Esophagus squamous epithelium (tissue), 5 donors: ENCODE measurements around the gene SYT1. TPM values are rescaled to one million over a fixed set of nuclear protein-coding genes. Genes with fewer than 3 reads are reported as not detected.

Source experiments
- DNase-seq: peaks from one replicate; lab custom pipeline; 2025; lab: John Stamatoyannopoulos, UW
- H3K27ac ChIP-seq, 4 donors: fragments of 200-600 bp; sonication (generic); one replicate each; pipeline ENCODE4 v1.5.1; 2016 to 2019; ENCODE audit warnings: mild to moderate bottlenecking in 1 of 4
- H3K27me3 ChIP-seq, 4 donors: fragments of 200-600 bp; sonication (generic); 1 replicate in 3 of 4; 2 replicates in 1 of 4; pipeline versions ENCODE4 v1.5.1 to v1.6.0; 2017 to 2021; ENCODE audit warnings: antibody characterized with exemption in 1 of 4
- H3K36me3 ChIP-seq, 3 donors: fragments of 200-600 bp; sonication (generic); one replicate each; pipeline ENCODE4 v1.5.1; 2016 to 2019
- H3K4me1 ChIP-seq, 3 donors: fragments of 200-600 bp; sonication (generic); one replicate each; pipeline ENCODE4 v1.5.1; 2017 to 2019
- H3K4me3 ChIP-seq, 4 donors: fragments of 200-600 bp; sonication (generic); 1 replicate in 3 of 4; 2 replicates in 1 of 4; pipeline ENCODE4 v1.5.1; 2016 to 2019; ENCODE audit warnings: mild to moderate bottlenecking in 2 of 4, moderate library complexity in 1 of 4
- H3K9me3 ChIP-seq, 3 donors: fragments of 200-600 bp; sonication (generic); one replicate each; pipeline ENCODE4 v1.5.1; 2016 to 2019
- POLR2A ChIP-seq, 4 donors: fragments of 450-650 bp; IDR thresholded peaks; one replicate each; pipeline ENCODE4 v1.6.1; 2017; ENCODE audit warnings: antibody characterized with exemption in 4 of 4, mild to moderate bottlenecking in 4 of 4, moderate library complexity in 3 of 4
- WGBS, 2 donors: methylation state at CpG; one replicate each; pipeline ENCODE4 v1.1.5; 2018; 5-methylcytosine and 5-hydroxymethylcytosine counted together
- intact Hi-C: fragments of 100-400 bp; cut with DNase I; formaldehyde crosslinking; loops from one replicate; pipeline ENCODE4 v1.15.0; 2022
- total RNA-seq, 4 donors: library from RNA; depleted of rRNA; stranded (reverse); fragments of >200 nt; gene quantifications; one replicate each; pipeline ENCODE4 v1.1.0, GENCODE V29; 2016
- TF ChIP-seq, protein P1 (sequence below), 6 experiments: fragments of 450-650 bp in 4 of 6; fragments of 200-600 bp in 2 of 6; sonication (generic) in 2 of 6; IDR thresholded peaks; one replicate each; pipeline ENCODE4 v1.5.1; 2016 to 2019; ENCODE audit warnings: antibody characterized with exemption in 6 of 6, mild to moderate bottlenecking in 4 of 6, moderate library complexity in 4 of 6
- donor health status: DM: yes; HTN: yes; CAD: no.

Gene SYT1
- total RNA-seq, 4 donors from 2014 or later = 0.26 to 2.7 TPM; not detected in 2

DNA sequence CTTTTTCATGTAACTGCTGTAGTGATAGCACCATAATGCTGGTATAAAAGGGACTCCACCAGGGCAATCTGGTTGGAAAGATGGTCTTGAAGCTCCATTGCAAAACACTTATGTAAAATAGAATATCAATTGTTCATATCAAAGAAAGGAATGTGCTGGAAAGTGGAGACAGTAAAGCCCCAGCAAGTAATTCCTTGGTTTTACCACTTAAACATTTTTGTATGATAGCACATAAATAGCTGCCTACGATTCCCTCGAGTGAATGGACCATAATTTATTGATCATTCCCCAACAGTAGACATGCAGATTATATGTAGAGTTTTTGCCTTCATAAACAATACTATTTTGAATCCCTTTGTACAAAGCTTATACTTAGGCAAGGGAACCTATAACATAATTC is 550.7 kb downstream of the SYT1 start:
- 37 to 41% methylated on average over 2 of the region's 2 CpGs for WGBS, 2 donors
- no peaks in the 10 kb centered on the region for H3K36me3 ChIP-seq
- H3K27me3 ChIP-seq = no peaks in the 10 kb centered on the region
- intact Hi-C loops = no loop called here
- H3K9me3 ChIP-seq = no peaks in the 10 kb centered on the region
- TF ChIP-seq, protein P1, sequence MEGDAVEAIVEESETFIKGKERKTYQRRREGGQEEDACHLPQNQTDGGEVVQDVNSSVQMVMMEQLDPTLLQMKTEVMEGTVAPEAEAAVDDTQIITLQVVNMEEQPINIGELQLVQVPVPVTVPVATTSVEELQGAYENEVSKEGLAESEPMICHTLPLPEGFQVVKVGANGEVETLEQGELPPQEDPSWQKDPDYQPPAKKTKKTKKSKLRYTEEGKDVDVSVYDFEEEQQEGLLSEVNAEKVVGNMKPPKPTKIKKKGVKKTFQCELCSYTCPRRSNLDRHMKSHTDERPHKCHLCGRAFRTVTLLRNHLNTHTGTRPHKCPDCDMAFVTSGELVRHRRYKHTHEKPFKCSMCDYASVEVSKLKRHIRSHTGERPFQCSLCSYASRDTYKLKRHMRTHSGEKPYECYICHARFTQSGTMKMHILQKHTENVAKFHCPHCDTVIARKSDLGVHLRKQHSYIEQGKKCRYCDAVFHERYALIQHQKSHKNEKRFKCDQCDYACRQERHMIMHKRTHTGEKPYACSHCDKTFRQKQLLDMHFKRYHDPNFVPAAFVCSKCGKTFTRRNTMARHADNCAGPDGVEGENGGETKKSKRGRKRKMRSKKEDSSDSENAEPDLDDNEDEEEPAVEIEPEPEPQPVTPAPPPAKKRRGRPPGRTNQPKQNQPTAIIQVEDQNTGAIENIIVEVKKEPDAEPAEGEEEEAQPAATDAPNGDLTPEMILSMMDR (IDR thresholded peaks at IDR 0.05) = no peak
- TF ChIP-seq POLR2A (IDR thresholded peaks at IDR 0.05) = no peak
- no peak overlapping the region for H3K4me3 ChIP-seq
- H3K4me1 ChIP-seq = peaks cover 3 to 73% (median 28%) of the 10 kb centered on the region in 3 donors
- peak overlapping the region in 3 of 4 donors; percentile 60 to 78 (median 74) for H3K27ac ChIP-seq
- DNase-seq = no peak

DNA sequence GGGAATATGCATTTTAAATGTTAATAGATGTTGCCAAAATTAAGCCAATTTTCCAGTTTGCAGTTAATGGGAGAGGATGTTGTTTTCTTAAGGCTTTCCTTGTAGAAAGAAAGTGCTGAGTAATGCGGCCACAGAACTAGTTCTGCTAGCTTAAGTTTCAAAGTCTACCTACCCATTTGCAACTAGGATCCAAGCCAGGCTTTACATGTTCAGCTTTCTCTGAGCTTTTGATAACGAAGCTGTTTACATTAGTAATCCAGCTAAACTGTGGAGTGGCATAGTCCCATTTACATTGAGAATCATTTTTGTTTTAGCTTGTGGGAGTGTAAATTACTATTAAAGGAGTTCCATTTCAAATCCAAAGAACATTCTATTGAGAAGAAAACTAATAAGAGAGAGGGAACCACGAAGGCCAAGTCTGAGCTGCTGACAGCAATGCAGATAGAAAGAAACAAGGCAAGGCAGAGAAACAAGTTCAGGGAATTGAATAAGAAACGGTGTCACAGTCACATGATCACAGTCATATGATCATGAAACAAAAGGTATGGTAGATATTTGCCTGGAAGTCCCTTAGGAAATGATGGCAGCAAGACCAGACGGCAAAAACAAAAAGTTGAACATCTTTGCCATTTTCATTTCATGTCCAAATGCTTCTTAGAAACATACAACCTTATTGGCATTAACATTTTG is 551.3 kb downstream of the SYT1 start:
- intact Hi-C loops = no loop called here
- Histone ChIP-seq H3K4me3 (no peak overlapping the region), H3K36me3 (no peaks in the 10 kb centered on the region), H3K27me3 (no peaks in the 10 kb centered on the region), H3K4me1 (peaks cover 3 to 72% (median 34%) of the 10 kb centered on the region in 3 donors), H3K9me3 (no peaks in the 10 kb centered on the region), H3K27ac (peak overlapping the region in 3 of 4 donors; percentile 60 to 78 (median 74))
- TF ChIP-seq, protein P1 (IDR thresholded peaks at IDR 0.05) = no peak
- no peak for TF ChIP-seq POLR2A (IDR thresholded peaks at IDR 0.05)
- 20 to 28% methylated on average over 5 of the region's 5 CpGs for WGBS, 2 donors
- DNase-seq = no peak

DNA sequence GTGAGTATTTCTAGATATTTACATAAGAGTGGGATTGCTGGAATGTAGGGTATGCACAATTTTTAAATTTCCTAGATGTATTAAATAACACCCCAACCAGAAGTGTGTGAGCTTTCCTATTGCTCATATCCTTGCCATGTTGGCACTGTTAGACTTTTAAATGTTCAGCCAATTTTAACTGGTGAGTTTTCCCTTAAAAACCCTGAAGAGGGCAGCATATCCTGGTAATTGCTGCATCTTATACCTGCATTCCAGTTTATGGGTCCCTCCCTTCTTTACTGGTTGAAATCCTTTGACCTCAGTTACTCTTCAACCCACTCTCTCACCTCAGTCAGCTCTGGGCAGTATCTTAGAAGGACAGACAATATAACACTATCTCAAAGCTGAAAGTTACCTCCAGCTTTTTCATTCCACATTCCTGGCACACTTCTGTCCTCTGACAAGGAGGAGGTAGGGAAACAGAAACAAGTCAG is 555.6 kb downstream of the SYT1 start:
- Histone ChIP-seq H3K27me3 (no peaks in the 10 kb centered on the region), H3K9me3 (no peaks in the 10 kb centered on the region), H3K27ac (peak overlapping the region in 1 of 4 donors; percentile 38), H3K4me1 (peaks cover 0 to 71% (median 18%) of the 10 kb centered on the region in 3 donors), H3K4me3 (no peak overlapping the region), H3K36me3 (no peaks in the 10 kb centered on the region)
- intact Hi-C loops = loop anchor here (10.0 kb wide), 1 partner anchor 115 kb away; no protein-coding TSS in a partner anchor
- DNase-seq = no peak
- TF ChIP-seq POLR2A (IDR thresholded peaks at IDR 0.05) = no peak
- TF ChIP-seq, protein P1 (IDR thresholded peaks at IDR 0.05) = peak; percentile 9 to 76 (median 50)

DNA sequence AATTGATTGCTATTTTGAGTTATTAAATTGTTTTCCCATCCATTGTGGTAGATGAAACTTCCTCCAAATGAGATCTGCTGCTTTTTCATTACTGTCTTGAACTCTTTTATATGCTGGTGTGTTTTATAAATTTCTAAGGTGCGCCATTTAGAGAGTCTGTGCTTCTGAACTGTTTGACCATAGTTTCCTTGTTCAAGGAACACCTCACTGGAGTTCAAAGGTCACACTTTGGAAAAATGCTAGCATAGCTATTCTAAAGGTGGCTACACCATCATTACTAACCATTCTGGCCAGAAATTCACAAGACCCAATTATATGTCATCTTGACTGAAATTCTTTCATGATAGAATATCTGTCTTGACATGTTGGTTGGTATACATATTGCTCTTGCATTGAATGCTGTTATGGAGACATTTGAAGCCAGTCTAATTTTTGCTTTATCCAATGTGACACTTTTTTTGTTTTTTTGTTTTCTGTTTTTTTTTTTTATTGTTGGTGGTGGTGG is 556.7 kb downstream of the SYT1 start:
- 89 to 100% methylated on average over 1 of the region's 1 CpG for WGBS, 2 donors
- Histone ChIP-seq H3K4me3 (no peak overlapping the region), H3K4me1 (peaks cover 0 to 68% (median 15%) of the 10 kb centered on the region in 3 donors), H3K9me3 (no peaks in the 10 kb centered on the region), H3K27ac (no peak overlapping the region), H3K27me3 (no peaks in the 10 kb centered on the region), H3K36me3 (no peaks in the 10 kb centered on the region)
- TF ChIP-seq, protein P1 (IDR thresholded peaks at IDR 0.05) = no peak
- no peak for TF ChIP-seq POLR2A (IDR thresholded peaks at IDR 0.05)
- intact Hi-C loops = loop anchor here (10.0 kb wide), 1 partner anchor 114 kb away; no protein-coding TSS in a partner anchor
- no peak for DNase-seq
